IMR-90 (cell line): ENCODE measurements around the gene TEX264. TPM values are rescaled to one million over a fixed set of nuclear protein-coding genes. Genes with fewer than 3 reads are reported as not detected.

ENCODE experiments used
- ATAC-seq: fragments of 200-7000 bp; cut with Tn5 transposase; 2 replicates; pipeline ENCODE4 v1.9.1; 2020; ENCODE audit warnings: low read depth, mild to moderate bottlenecking, moderate library complexity
- BruUV-seq: library from RNA; stranded (reverse); fragments of 400-500 nt; replicated peaks from 2 replicates; lab custom pipeline; 2021; lab: Mats Ljungman, UMichigan
- CTCF ChIA-PET: fragments of 300-600 bp; formaldehyde crosslinking; extraction: SDS; loops from one replicate; lab custom pipeline; 2021; ENCODE audit warnings: antibody characterized with exemption; lab: Yijun Ruan, JAX
- POLR2A ChIA-PET: fragments of 300-600 bp; sonication (Branson Sonifier 250); formaldehyde crosslinking; loops from one replicate; lab custom pipeline; 2022; ENCODE audit warnings: antibody characterized with exemption; ENCODE audit not compliant: unreplicated experiment; lab: Charles Lee
- DNase-seq: peaks from one replicate; pipeline ENCODE4 v3.0.0; 2013
- H2AFZ ChIP-seq: replicated peaks from 2 replicates; pipeline ENCODE3; 2013; ENCODE audit warnings: low read length, mild to moderate bottlenecking; ENCODE audit not compliant: poor library complexity
- H2AK5ac ChIP-seq: 2 replicates; pipeline ENCODE4 v1.6.1; 2013; ENCODE audit warnings: low read depth, low read length, inconsistent platforms
- H2AK9ac ChIP-seq: replicated peaks from 2 replicates; pipeline ENCODE3; 2013; ENCODE audit warnings: mild to moderate bottlenecking, low read depth, low read length, moderate library complexity; ENCODE audit not compliant: poor library complexity
- H2BK120ac ChIP-seq: 2 replicates; pipeline ENCODE4 v1.6.1; 2013; ENCODE audit warnings: low read depth, low read length, inconsistent platforms
- H2BK15ac ChIP-seq: 3 replicates; pipeline ENCODE4 v1.6.1; 2013; ENCODE audit warnings: low read depth, low read length, inconsistent platforms
- H2BK20ac ChIP-seq: 2 replicates; pipeline ENCODE4 v1.6.1; 2013; ENCODE audit warnings: low read depth, mild to moderate bottlenecking, inconsistent platforms, low read length, moderate library complexity
- H2BK5ac ChIP-seq: 2 replicates; pipeline ENCODE4 v1.6.1; 2013; ENCODE audit warnings: mild to moderate bottlenecking, low read depth, low read length, inconsistent platforms; ENCODE audit not compliant: poor library complexity, severe bottlenecking
- H3K14ac ChIP-seq: replicated peaks from 2 replicates; pipeline ENCODE4 v1.6.1; 2013; ENCODE audit warnings: low read depth, low read length, inconsistent platforms
- H3K18ac ChIP-seq: 2 replicates; pipeline ENCODE4 v1.6.1; 2013; ENCODE audit warnings: low read depth, low read length, control low read depth
- H3K23ac ChIP-seq: 2 replicates; pipeline ENCODE4 v1.6.1; 2013; ENCODE audit warnings: low read depth, low read length, inconsistent platforms
- H3K27ac ChIP-seq: 2 replicates; pipeline ENCODE4 v1.5.1; 2013; ENCODE audit warnings: mild to moderate bottlenecking, control low read depth, low read length; ENCODE audit not compliant: insufficient read depth
- H3K27me3 ChIP-seq: 2 replicates; pipeline ENCODE4 v1.6.1; 2013; ENCODE audit warnings: low read length; ENCODE audit not compliant: control insufficient read depth, insufficient read depth
- H3K36me3 ChIP-seq: 2 replicates; pipeline ENCODE4 v1.6.1; 2013; ENCODE audit warnings: low read length, mixed read lengths; ENCODE audit not compliant: control insufficient read depth, insufficient read depth
- H3K4ac ChIP-seq: 2 replicates; pipeline ENCODE4 v1.6.1; 2013; ENCODE audit warnings: low read depth, low read length, inconsistent platforms
- H3K4me1 ChIP-seq: 2 replicates; pipeline ENCODE4 v1.6.1; 2013; ENCODE audit warnings: low read length, mixed read lengths; ENCODE audit not compliant: control insufficient read depth, insufficient read depth
- H3K4me2 ChIP-seq: 2 replicates; pipeline ENCODE4 v1.6.1; 2013; ENCODE audit warnings: low read depth, mild to moderate bottlenecking, control low read depth, low read length, moderate library complexity
- H3K4me3 ChIP-seq: 2 replicates; pipeline ENCODE4 v1.5.1; 2013; ENCODE audit warnings: low read depth, mild to moderate bottlenecking, control low read depth, low read length, moderate library complexity; ENCODE audit not compliant: insufficient read depth
- H3K56ac ChIP-seq: 2 replicates; pipeline ENCODE4 v1.6.1; 2013; ENCODE audit warnings: low read length, inconsistent platforms; ENCODE audit not compliant: insufficient read depth; ENCODE audit errors: extremely low read depth
- H3K79me1 ChIP-seq, 2 experiments: 2 replicates each; pipeline ENCODE4 v1.6.1; 2013; ENCODE audit warnings: low read length in 2 of 2, inconsistent platforms in 1 of 2, low read depth in 1 of 2
- H3K9ac ChIP-seq: 2 replicates; pipeline ENCODE4 v1.6.1; 2013; ENCODE audit warnings: low read depth, low read length, control low read depth
- H3K9me1 ChIP-seq: 2 replicates; pipeline ENCODE4 v1.6.1; 2013; ENCODE audit warnings: low read length, inconsistent platforms; ENCODE audit not compliant: insufficient read depth
- H3K9me3 ChIP-seq: 2 replicates; pipeline ENCODE4 v1.6.1; 2013; ENCODE audit warnings: low read length; ENCODE audit not compliant: control insufficient read depth, insufficient read depth
- H4K20me1 ChIP-seq: 2 replicates; pipeline ENCODE4 v1.6.1; 2013; ENCODE audit warnings: low read length, inconsistent platforms; ENCODE audit not compliant: insufficient read depth
- H4K5ac ChIP-seq: 2 replicates; pipeline ENCODE4 v1.6.1; 2013; ENCODE audit warnings: mild to moderate bottlenecking, low read depth, low read length, control low read depth
- H4K8ac ChIP-seq, 2 experiments: 2 replicates each; pipeline ENCODE4 v1.6.1; 2013; ENCODE audit warnings: low read depth in 2 of 2, low read length in 2 of 2, control low read depth in 1 of 2, inconsistent platforms in 1 of 2
- H4K91ac ChIP-seq: 2 replicates; pipeline ENCODE4 v1.6.1; 2013; ENCODE audit warnings: low read depth, low read length, inconsistent platforms; ENCODE audit not compliant: insufficient read depth
- BHLHE40 ChIP-seq: fragments of 150-350 bp; IDR thresholded peaks from 2 replicates; pipeline ENCODE4 v1.6.1; 2016; ENCODE audit warnings: mild to moderate bottlenecking, low read depth, low read length
- CEBPB ChIP-seq: IDR thresholded peaks from 2 replicates; pipeline ENCODE4 v1.6.1; 2012; ENCODE audit warnings: low read depth, low read length, improper control_type of control experiment
- CHD1 ChIP-seq: IDR thresholded peaks from 2 replicates; pipeline ENCODE4 v1.6.1; 2012; ENCODE audit warnings: low read depth, low read length, improper control_type of control experiment
- FOS ChIP-seq: fragments of 150-350 bp; IDR thresholded peaks from 2 replicates; pipeline ENCODE4 v1.6.1; 2016; ENCODE audit warnings: low read depth, low read length
- MAFK ChIP-seq: IDR thresholded peaks from 2 replicates; pipeline ENCODE4 v1.6.1; 2012; ENCODE audit warnings: low read depth, low read length, improper control_type of control experiment
- MAZ ChIP-seq: IDR thresholded peaks from 2 replicates; pipeline ENCODE4 v1.6.1; 2012; ENCODE audit warnings: low read depth, mild to moderate bottlenecking, low read length, improper control_type of control experiment, moderate library complexity, borderline replicate concordance
- MXI1 ChIP-seq: IDR thresholded peaks from 2 replicates; pipeline ENCODE4 v1.6.1; 2012; ENCODE audit warnings: low read depth, mild to moderate bottlenecking, low read length, moderate library complexity, borderline replicate concordance
- NFE2L2 ChIP-seq: fragments of 150-350 bp; IDR thresholded peaks from 2 replicates; pipeline ENCODE4 v1.6.1; 2016; ENCODE audit warnings: low read depth, mild to moderate bottlenecking, low read length
- POLR2A ChIP-seq: IDR thresholded peaks from 2 replicates; pipeline ENCODE4 v1.6.1; 2012; ENCODE audit warnings: mild to moderate bottlenecking, low read depth, low read length
- RAD21 ChIP-seq: IDR thresholded peaks from 2 replicates; pipeline ENCODE4 v1.6.1; 2012; ENCODE audit warnings: low read length, improper control_type of control experiment
- RCOR1 ChIP-seq: IDR thresholded peaks from 2 replicates; pipeline ENCODE4 v1.6.1; 2012; ENCODE audit warnings: mild to moderate bottlenecking, low read length, improper control_type of control experiment; ENCODE audit not compliant: insufficient replicate concordance
- RFX5 ChIP-seq: IDR thresholded peaks from 2 replicates; pipeline ENCODE4 v1.8.0; 2012; ENCODE audit warnings: low read depth, mild to moderate bottlenecking, low read length, moderate library complexity
- SMC3 ChIP-seq: fragments of 150-350 bp; IDR thresholded peaks from 2 replicates; pipeline ENCODE4 v1.6.1; 2016; ENCODE audit warnings: low read depth, mild to moderate bottlenecking, antibody characterized with exemption, low read length, moderate library complexity
- WGBS, 2 experiments: methylation state at CpG; one replicate each; pipeline versions ENCODE4 v1.1.5 to v1.1.7; 2013; ENCODE audit warnings: missing lambda C conversion rate in 2 of 2; ENCODE audit not compliant: insufficient read length in 1 of 2; ENCODE audit errors: extremely low coverage in 2 of 2; 5-methylcytosine and 5-hydroxymethylcytosine counted together
- dilution Hi-C: fragments of 300-500 bp; cut with HindIII; formaldehyde crosslinking; loops from one replicate; pipeline ENCODE4 v1.14.3; 2018; ENCODE audit warnings: low sequenced_read_pairs; ENCODE audit not compliant: unreplicated experiment
- in situ Hi-C: fragments of 300-500 bp; cut with MboI; formaldehyde crosslinking; loops from 3 replicates; pipeline ENCODE4 v1.14.3; 2019; ENCODE audit warnings: low sequenced_read_pairs, inconsistent platforms, mixed read lengths
- intact Hi-C: fragments of 100-400 bp; cut with micrococcal nuclease; formaldehyde crosslinking; loops from 2 replicates; pipeline ENCODE4 v1.10.0; 2022
- polyA plus RNA-seq, 3 experiments: library from polyadenylated mRNA; depleted of rRNA; stranded (reverse); fragments of >200 nt; gene quantifications; 2 replicates each; pipeline ENCODE4 v1.2.3, GENCODE V29; 2012; ENCODE audit warnings: low replicate concordance in 1 of 3
- total RNA-seq: library from RNA; depleted of rRNA; stranded (reverse); fragments of >200 nt; gene quantifications from 2 replicates; pipeline ENCODE4 v1.2.3, GENCODE V29; 2012
- TF ChIP-seq, protein P1 (sequence below): fragments of 150-350 bp; IDR thresholded peaks from 2 replicates; pipeline ENCODE4 v1.6.1; 2016; ENCODE audit warnings: low read depth, mild to moderate bottlenecking, low read length, moderate library complexity, borderline replicate concordance
- TF ChIP-seq, protein P2 (sequence below): fragments of 150-350 bp; IDR thresholded peaks from 2 replicates; pipeline ENCODE4 v1.6.1; 2017; ENCODE audit warnings: mild to moderate bottlenecking, antibody characterized with exemption, low read length, low read depth
- TF ChIP-seq, protein P3 (sequence below): conservative IDR thresholded peaks from 2 replicates; pipeline ENCODE4 v1.5.1; 2012; ENCODE audit warnings: mild to moderate bottlenecking, low read depth, low read length, improper control_type of control experiment

TEX264 gene
- total and polyA plus RNA-seq, 2 of the 4 experiments (the other 2 are of a cell fraction) = 30.3 to 45.0 TPM

DNA sequence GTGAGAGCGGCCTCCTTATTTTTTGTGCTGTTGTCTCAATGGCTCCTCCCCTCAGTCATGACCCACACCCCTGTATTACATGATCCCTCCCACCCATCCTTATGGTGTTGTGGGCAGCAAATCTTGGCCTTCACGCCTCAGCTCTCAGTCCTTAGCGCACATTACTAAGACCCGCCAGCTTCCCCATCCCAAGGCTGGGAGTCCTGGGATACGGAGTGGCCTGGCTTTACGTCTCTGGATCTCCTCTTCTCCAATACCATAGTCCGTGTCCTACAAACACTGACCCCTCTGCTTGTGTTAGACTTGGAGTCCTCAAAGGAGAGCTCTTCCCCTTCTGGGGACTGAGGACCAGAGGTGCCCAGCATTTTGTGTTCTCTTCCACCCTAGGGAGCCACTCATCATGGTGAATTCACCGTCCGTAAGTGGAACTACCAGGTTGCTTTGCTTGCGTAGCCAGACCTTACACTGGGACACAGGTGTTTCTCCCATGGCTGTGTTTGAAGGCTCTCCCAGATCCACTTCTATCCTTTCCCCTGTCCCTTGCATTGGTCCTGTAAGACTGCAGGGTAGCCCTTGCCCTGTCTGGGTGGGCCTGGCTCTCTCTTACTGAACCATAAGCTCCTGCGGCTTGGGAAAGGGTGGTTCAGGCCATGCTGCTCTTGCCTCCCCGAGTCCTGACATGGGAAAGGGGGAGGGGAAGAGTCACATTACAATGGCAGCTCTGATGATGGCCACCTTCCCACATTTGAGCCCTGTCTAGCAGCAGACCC lies 49.4 kb downstream of the TEX264 start:
- Histone ChIP-seq H2AK9ac (no peak overlapping the region), H3K9me1 (no peaks in the 10 kb centered on the region; the same call in 1 of the 2 replicates), H3K4ac (no peak overlapping the region), H4K5ac (no peak overlapping the region), H2AFZ (no peak overlapping the region), H2BK5ac (no peak overlapping the region), H3K18ac (no peak overlapping the region), H4K20me1 (no peaks in the 10 kb centered on the region), H4K8ac (no peak overlapping the region), H2BK15ac (no peak overlapping the region), H2AK5ac (no peak overlapping the region), H3K9me3 (no peaks in the 10 kb centered on the region), H3K14ac (no peak overlapping the region), H2BK120ac (no peak overlapping the region), H2BK20ac (no peak overlapping the region), H3K79me1 (no peaks in the 10 kb centered on the region), H3K36me3 (no peaks in the 10 kb centered on the region), H3K27me3 (peaks cover 2% of the 10 kb centered on the region; the same call in 1 of the 2 replicates), H3K4me1 (no peaks in the 10 kb centered on the region), H3K56ac (no peak overlapping the region), H3K4me3 (no peak overlapping the region), H3K27ac (no peak overlapping the region), H3K4me2 (no peak overlapping the region), H3K9ac (no peak overlapping the region), H4K91ac (no peak overlapping the region), H3K23ac (no peak overlapping the region)
- ATAC-seq (no peak), DNase-seq (no peak)
- intact Hi-C loops (no loop called here), in situ Hi-C loops (no loop called here), dilution Hi-C loops (no loop called here)
- POLR2A ChIA-PET = no interaction called here
- CTCF ChIA-PET = no interaction called here
- 80% methylated on average over 1 of the region's 12 CpGs; no CpG with 5 or more reads in 1 of the 2 experiments for WGBS, 2 experiments
- TF ChIP-seq POLR2A = no peak
- TF ChIP-seq FOS = no peak
- no peak for TF ChIP-seq CEBPB
- no peak for TF ChIP-seq NFE2L2
- TF ChIP-seq, protein P1, sequence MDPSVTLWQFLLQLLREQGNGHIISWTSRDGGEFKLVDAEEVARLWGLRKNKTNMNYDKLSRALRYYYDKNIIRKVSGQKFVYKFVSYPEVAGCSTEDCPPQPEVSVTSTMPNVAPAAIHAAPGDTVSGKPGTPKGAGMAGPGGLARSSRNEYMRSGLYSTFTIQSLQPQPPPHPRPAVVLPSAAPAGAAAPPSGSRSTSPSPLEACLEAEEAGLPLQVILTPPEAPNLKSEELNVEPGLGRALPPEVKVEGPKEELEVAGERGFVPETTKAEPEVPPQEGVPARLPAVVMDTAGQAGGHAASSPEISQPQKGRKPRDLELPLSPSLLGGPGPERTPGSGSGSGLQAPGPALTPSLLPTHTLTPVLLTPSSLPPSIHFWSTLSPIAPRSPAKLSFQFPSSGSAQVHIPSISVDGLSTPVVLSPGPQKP = no peak
- TF ChIP-seq BHLHE40 = no peak
- no peak for TF ChIP-seq MAZ
- TF ChIP-seq CHD1 = no peak
- no peak for TF ChIP-seq RAD21
- TF ChIP-seq RFX5 = no peak
- TF ChIP-seq, protein P2, sequence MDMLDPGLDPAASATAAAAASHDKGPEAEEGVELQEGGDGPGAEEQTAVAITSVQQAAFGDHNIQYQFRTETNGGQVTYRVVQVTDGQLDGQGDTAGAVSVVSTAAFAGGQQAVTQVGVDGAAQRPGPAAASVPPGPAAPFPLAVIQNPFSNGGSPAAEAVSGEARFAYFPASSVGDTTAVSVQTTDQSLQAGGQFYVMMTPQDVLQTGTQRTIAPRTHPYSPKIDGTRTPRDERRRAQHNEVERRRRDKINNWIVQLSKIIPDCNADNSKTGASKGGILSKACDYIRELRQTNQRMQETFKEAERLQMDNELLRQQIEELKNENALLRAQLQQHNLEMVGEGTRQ = no peak
- TF ChIP-seq, protein P3, sequence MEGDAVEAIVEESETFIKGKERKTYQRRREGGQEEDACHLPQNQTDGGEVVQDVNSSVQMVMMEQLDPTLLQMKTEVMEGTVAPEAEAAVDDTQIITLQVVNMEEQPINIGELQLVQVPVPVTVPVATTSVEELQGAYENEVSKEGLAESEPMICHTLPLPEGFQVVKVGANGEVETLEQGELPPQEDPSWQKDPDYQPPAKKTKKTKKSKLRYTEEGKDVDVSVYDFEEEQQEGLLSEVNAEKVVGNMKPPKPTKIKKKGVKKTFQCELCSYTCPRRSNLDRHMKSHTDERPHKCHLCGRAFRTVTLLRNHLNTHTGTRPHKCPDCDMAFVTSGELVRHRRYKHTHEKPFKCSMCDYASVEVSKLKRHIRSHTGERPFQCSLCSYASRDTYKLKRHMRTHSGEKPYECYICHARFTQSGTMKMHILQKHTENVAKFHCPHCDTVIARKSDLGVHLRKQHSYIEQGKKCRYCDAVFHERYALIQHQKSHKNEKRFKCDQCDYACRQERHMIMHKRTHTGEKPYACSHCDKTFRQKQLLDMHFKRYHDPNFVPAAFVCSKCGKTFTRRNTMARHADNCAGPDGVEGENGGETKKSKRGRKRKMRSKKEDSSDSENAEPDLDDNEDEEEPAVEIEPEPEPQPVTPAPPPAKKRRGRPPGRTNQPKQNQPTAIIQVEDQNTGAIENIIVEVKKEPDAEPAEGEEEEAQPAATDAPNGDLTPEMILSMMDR = no peak
- TF ChIP-seq MAFK = no peak
- no peak for TF ChIP-seq SMC3
- no peak for TF ChIP-seq MXI1
- no peak for TF ChIP-seq RCOR1
- BruUV-seq = no TSS peak
